Measurements from ENCODE around the gene MYL12A. TPM values are rescaled to one million over a fixed set of nuclear protein-coding genes. Genes with fewer than 3 reads are reported as not detected.
A peak's percentile ranks its signal among the peaks of the same experiment; 100 is the strongest.

The MYL12A gene
- total and polyA plus RNA-seq, 2 of the 4 experiments (the other 2 are of a cell fraction) = 549 to 580 TPM

DNA sequence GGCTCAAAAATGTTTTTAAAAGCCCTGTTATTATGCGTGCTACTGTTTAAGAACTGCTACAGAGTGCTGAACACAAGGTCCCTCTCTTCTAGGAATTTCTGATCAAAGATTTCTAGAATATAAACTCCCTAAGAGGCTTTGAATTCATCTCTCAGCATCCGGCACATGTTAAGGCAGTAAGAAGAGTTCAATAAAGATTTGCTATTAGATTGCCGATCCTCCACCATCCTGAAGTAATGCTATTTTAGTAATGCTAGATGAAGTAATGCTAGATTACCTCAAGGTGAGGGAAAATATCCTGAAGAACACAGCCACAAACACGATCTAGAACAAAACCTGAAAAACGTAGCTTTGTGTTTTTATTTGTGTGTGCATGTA is 13.4 kb downstream of the MYL12A start:
- Histone ChIP-seq H2AK9ac (replicated peaks; ENCODE audit: low read depth, low read length, poor library complexity) (peak overlapping the region; percentile 98), H3K4me1 (ENCODE audit: control insufficient read depth, insufficient read depth, low read length) (peaks cover 13% of the 10 kb centered on the region), H3K4me3 (ENCODE audit: insufficient read depth, low read depth, low read length) (peak overlapping the region; percentile 87), H3K27me3 (ENCODE audit: control insufficient read depth, insufficient read depth, low read length) (no peaks in the 10 kb centered on the region), H2BK20ac (ENCODE audit: low read depth, low read length) (peak overlapping the region; percentile 57), H4K91ac (ENCODE audit: insufficient read depth, low read depth, low read length) (peak overlapping the region; percentile 98), H4K5ac (ENCODE audit: low read depth, low read length) (peak overlapping the region; percentile 90), H4K20me1 (ENCODE audit: insufficient read depth, low read length) (peaks cover 37% of the 10 kb centered on the region), H3K14ac (replicated peaks; ENCODE audit: low read depth, low read length) (peak overlapping the region; percentile 89), H3K18ac (ENCODE audit: low read depth, low read length) (peak overlapping the region; percentile 90), H2BK5ac (ENCODE audit: low read depth, low read length, poor library complexity, severe bottlenecking) (peak overlapping the region; percentile 100), H3K9me3 (ENCODE audit: control insufficient read depth, insufficient read depth, low read length) (no peaks in the 10 kb centered on the region), H3K23ac (ENCODE audit: low read depth, low read length) (peak overlapping the region; percentile 91), H3K79me1 (ENCODE audit: low read depth in 1 of 2, low read length in 2 of 2) (peaks cover 19 to 53% of the 10 kb centered on the region in 2 experiments; a peak in 3 of 4 replicates), H3K56ac (ENCODE audit: extremely low read depth, insufficient read depth, low read length) (peak overlapping the region; percentile 99), H4K8ac (ENCODE audit: low read depth in 2 of 2, low read length in 2 of 2) (peak overlapping the region; percentile 96 to 100), H2BK15ac (ENCODE audit: low read depth, low read length) (peak overlapping the region; percentile 84), H3K4ac (ENCODE audit: low read depth, low read length) (peak overlapping the region; percentile 98), H3K9me1 (ENCODE audit: insufficient read depth, low read length) (peaks cover 10% of the 10 kb centered on the region; the same call in 1 of the 2 replicates), H2AFZ (replicated peaks; ENCODE audit: low read length, poor library complexity) (peak overlapping the region; percentile 92), H3K27ac (ENCODE audit: insufficient read depth, low read length) (peak overlapping the region; percentile 99), H2BK120ac (ENCODE audit: low read depth, low read length) (peak overlapping the region; percentile 91), H3K4me2 (ENCODE audit: low read depth, low read length) (peak overlapping the region; percentile 98), H3K36me3 (ENCODE audit: control insufficient read depth, insufficient read depth, low read length) (peaks cover 15% of the 10 kb centered on the region), H2AK5ac (ENCODE audit: low read depth, low read length) (peak overlapping the region; percentile 97), H3K9ac (ENCODE audit: low read depth, low read length) (peak overlapping the region; percentile 96)
- no peak for TF ChIP-seq POLR2A (IDR thresholded peaks at IDR 0.05; ENCODE audit: low read depth, low read length)
- TF ChIP-seq CHD1 (IDR thresholded peaks at IDR 0.05; ENCODE audit: low read depth, low read length) = no peak
- TF ChIP-seq MXI1 (IDR thresholded peaks at IDR 0.05; ENCODE audit: borderline replicate concordance, low read depth, low read length) = no peak
- TF ChIP-seq BHLHE40 (IDR thresholded peaks at IDR 0.05; ENCODE audit: low read depth, low read length) = no peak
- TF ChIP-seq RAD21 (IDR thresholded peaks at IDR 0.05; ENCODE audit: low read length) = no peak
- no peak for TF ChIP-seq SMC3 (IDR thresholded peaks at IDR 0.05; ENCODE audit: low read depth, low read length)
- no peak for TF ChIP-seq FOS (IDR thresholded peaks at IDR 0.05; ENCODE audit: low read depth, low read length)
- TF ChIP-seq RCOR1 (IDR thresholded peaks at IDR 0.05; ENCODE audit: insufficient replicate concordance, low read length) = no peak
- TF ChIP-seq, protein P1, sequence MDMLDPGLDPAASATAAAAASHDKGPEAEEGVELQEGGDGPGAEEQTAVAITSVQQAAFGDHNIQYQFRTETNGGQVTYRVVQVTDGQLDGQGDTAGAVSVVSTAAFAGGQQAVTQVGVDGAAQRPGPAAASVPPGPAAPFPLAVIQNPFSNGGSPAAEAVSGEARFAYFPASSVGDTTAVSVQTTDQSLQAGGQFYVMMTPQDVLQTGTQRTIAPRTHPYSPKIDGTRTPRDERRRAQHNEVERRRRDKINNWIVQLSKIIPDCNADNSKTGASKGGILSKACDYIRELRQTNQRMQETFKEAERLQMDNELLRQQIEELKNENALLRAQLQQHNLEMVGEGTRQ (IDR thresholded peaks at IDR 0.05; ENCODE audit: low read depth, low read length) = no peak
- no peak for TF ChIP-seq NFE2L2 (IDR thresholded peaks at IDR 0.05; ENCODE audit: low read depth, low read length)
- no peak for TF ChIP-seq MAZ (IDR thresholded peaks at IDR 0.05; ENCODE audit: borderline replicate concordance, low read depth, low read length)
- no peak for TF ChIP-seq RFX5 (IDR thresholded peaks at IDR 0.05; ENCODE audit: low read depth, low read length)
- TF ChIP-seq ELK1 (IDR thresholded peaks at IDR 0.05; ENCODE audit: borderline replicate concordance, low read depth, low read length) = no peak
- WGBS, 2 experiments (ENCODE audit: extremely low coverage in 2 of 2, insufficient read length in 1 of 2) = no CpG with 5 or more reads among the region's 5 CpGs
- ChIA-PET CTCF (interaction anchor here (0.6 kb wide), 1 partner anchor 672 kb away, joined by 3 read pairs; no protein-coding TSS in a partner anchor), POLR2A (ENCODE audit: unreplicated experiment) (interaction anchor here (0.5 to 1.5 kb wide), 4 partner anchors 9 to 350 kb away, joined by 3 to 4 read pairs (median 3); partner anchors contain the start of gene MYL12A)
- dilution Hi-C loops (cut with HindIII; ENCODE audit: low sequenced_read_pairs, unreplicated experiment) = no loop called here
- no TSS peak for BruUV-seq (replicated peaks)
- in situ Hi-C loops (cut with MboI; ENCODE audit: low sequenced_read_pairs) = no loop called here
- ATAC-seq (ENCODE audit: low read depth) (no peak), DNase-seq (no peak)
- intact Hi-C loops (cut with micrococcal nuclease) = loop anchor here (5.0 kb wide), 2 partner anchors 191 to 341 kb away; partner anchors contain the start of gene TGIF1

Data from IMR-90 (cell line).